AG09319 (cell line): Measurements from ENCODE around the gene NRM.

Experiments used
- DNase-seq: peaks from one replicate; pipeline ENCODE4 v3.0.0-alpha.2; 2010; ENCODE audit warnings: low read depth; ENCODE audit errors: extremely low read depth
- CTCF ChIP-seq: IDR thresholded peaks from 2 replicates; pipeline ENCODE4 v1.5.1; 2011; ENCODE audit warnings: low read depth, mild to moderate bottlenecking, inconsistent platforms, low read length, moderate library complexity

NRM gene

GRCh38 chr6:30705620-30706019 is 14.8 kb upstream of the NRM start:
- no peak for DNase-seq
- TF ChIP-seq CTCF = no peak

GRCh38 chr6:30703821-30704220 is 13.0 kb upstream of the NRM start:
- no peak for TF ChIP-seq CTCF
- DNase-seq = no peak

- no peak for TF ChIP-seq CTCF
- DNase-seq = no peak
Measured at GRCh38 chr6:30703011-30703410, 12.2 kb upstream of the NRM start.

- no peak for DNase-seq
- TF ChIP-seq CTCF = no peak
Measured at GRCh38 chr6:30700340-30700739, 9.6 kb upstream of the NRM start.

GRCh38 chr6:30696432-30696831 is 5.6 kb upstream of the NRM start:
- no peak for DNase-seq

GRCh38 chr6:30691208-30691847 is 544 bp upstream of the NRM start:
- no peak for DNase-seq
- TF ChIP-seq CTCF = no peak

More at GRCh38 chr6:30696432-30696831, 5.6 kb upstream of the NRM start:
- no peak for TF ChIP-seq CTCF

- no peak for DNase-seq
- no peak for TF ChIP-seq CTCF
Measured at GRCh38 chr6:30689985-30690384, 799 bp downstream of the NRM start.
